MM.1S (cell line): ENCODE measurements around the gene HDAC5.

Experiments
- DNase-seq: peaks from one replicate; pipeline ENCODE4 v3.0.0-alpha.2; 2015
- H2AFZ ChIP-seq: fragments of 300-600 bp; sonication (generic); 2 replicates; pipeline ENCODE4 v1.6.0; 2016; ENCODE audit warnings: antibody characterized with exemption, low read length
- H3F3A ChIP-seq: fragments of 300-600 bp; sonication (generic); 2 replicates; pipeline ENCODE4 v1.6.1; 2016; ENCODE audit warnings: mild to moderate bottlenecking, antibody characterized with exemption, low read length, moderate library complexity, mixed read lengths; ENCODE audit not compliant: insufficient read depth
- H3K27ac ChIP-seq: fragments of 300-600 bp; sonication (generic); 2 replicates; pipeline ENCODE4 v1.5.1; 2016; ENCODE audit warnings: mild to moderate bottlenecking, low read length
- H3K27me3 ChIP-seq: fragments of 300-600 bp; sonication (generic); replicated peaks from 2 replicates; pipeline ENCODE4 v1.6.0; 2016; ENCODE audit warnings: low read length; ENCODE audit not compliant: insufficient read depth
- H3K36me3 ChIP-seq: fragments of 300-600 bp; sonication (generic); replicated peaks from 2 replicates; pipeline ENCODE4 v1.6.1; 2016; ENCODE audit warnings: mild to moderate bottlenecking, low read length, mixed read lengths; ENCODE audit not compliant: insufficient read depth
- H3K4me1 ChIP-seq: fragments of 300-600 bp; sonication (generic); 2 replicates; pipeline ENCODE4 v1.6.1; 2016; ENCODE audit warnings: low read length, mixed read lengths
- H3K4me2 ChIP-seq: fragments of 300-600 bp; sonication (generic); 2 replicates; pipeline ENCODE4 v1.6.0; 2016; ENCODE audit warnings: low read depth, low read length
- H3K4me3 ChIP-seq: fragments of 300-600 bp; sonication (generic); 2 replicates; pipeline ENCODE4 v1.5.1; 2016; ENCODE audit warnings: low read length, mixed read lengths
- H3K79me2 ChIP-seq: fragments of 300-600 bp; sonication (generic); 2 replicates; pipeline ENCODE4 v1.6.1; 2016; ENCODE audit warnings: mixed run types, low read length, mixed read lengths
- H3K9ac ChIP-seq: fragments of 300-600 bp; sonication (generic); 2 replicates; pipeline ENCODE4 v1.6.1; 2016; ENCODE audit warnings: low read length, mixed read lengths
- H3K9me2 ChIP-seq: fragments of 300-600 bp; sonication (generic); replicated peaks from 2 replicates; pipeline ENCODE4 v1.6.1; 2016; ENCODE audit warnings: mild to moderate bottlenecking, low read length, mixed read lengths; ENCODE audit not compliant: insufficient read depth
- H3K9me3 ChIP-seq: fragments of 300-600 bp; sonication (generic); replicated peaks from 2 replicates; pipeline ENCODE4 v1.6.1; 2016; ENCODE audit warnings: mild to moderate bottlenecking, low read length, mixed read lengths; ENCODE audit not compliant: insufficient read depth
- H4K20me1 ChIP-seq: fragments of 300-600 bp; sonication (generic); 2 replicates; pipeline ENCODE4 v1.6.1; 2016; ENCODE audit warnings: mild to moderate bottlenecking, low read length, moderate library complexity, mixed read lengths; ENCODE audit not compliant: insufficient read depth
- CTCF ChIP-seq: fragments of 300-600 bp; sonication (generic); IDR thresholded peaks from 2 replicates; pipeline ENCODE4 v1.5.1; 2016; ENCODE audit warnings: antibody characterized with exemption, low read length, mixed read lengths
- EZH2 ChIP-seq: fragments of 300-600 bp; sonication (generic); optimal IDR thresholded peaks from 2 replicates; pipeline ENCODE3; 2017; ENCODE audit warnings: low read depth, mild to moderate bottlenecking, antibody characterized with exemption, low read length, mixed read lengths
- EZH2phosphoT487 ChIP-seq: fragments of 300-600 bp; sonication (generic); IDR thresholded peaks from 2 replicates; pipeline ENCODE4 v1.6.1; 2018; ENCODE audit warnings: antibody characterized with exemption, low read length

Gene HDAC5

GRCh38 chr17:44117351-44117750 is 6.1 kb downstream of the HDAC5 start:
- Histone ChIP-seq H4K20me1 (no peaks in the 10 kb centered on the region; the same call in 1 of the 2 replicates), H3K4me1 (peaks cover 7% of the 10 kb centered on the region; the same call in 1 of the 2 replicates), H3K36me3 (no peaks in the 10 kb centered on the region), H3K4me3 (no peak overlapping the region), H3K4me2 (no peak overlapping the region), H3K9me2 (no peaks in the 10 kb centered on the region), H3K27ac (no peak overlapping the region), H3F3A (no peaks in the 10 kb centered on the region), H3K79me2 (peaks cover 87% of the 10 kb centered on the region), H3K9ac (no peak overlapping the region), H3K9me3 (no peaks in the 10 kb centered on the region), H2AFZ (no peak overlapping the region), H3K27me3 (no peaks in the 10 kb centered on the region)
- TF ChIP-seq CTCF, result no peak
- TF ChIP-seq EZH2, result no peak
- no peak for TF ChIP-seq EZH2phosphoT487
- DNase-seq, result no peak

GRCh38 chr17:44115585-44116415 is 7.6 kb downstream of the HDAC5 start:
- TF ChIP-seq EZH2phosphoT487 (no peak), EZH2 (no peak), CTCF (peak; percentile 78)
- Histone ChIP-seq H3K4me2 (no peak overlapping the region), H2AFZ (no peak overlapping the region), H3K36me3 (no peaks in the 10 kb centered on the region), H3K4me3 (no peak overlapping the region), H3K4me1 (peaks cover 11% of the 10 kb centered on the region), H3K27me3 (no peaks in the 10 kb centered on the region), H3K27ac (no peak overlapping the region), H3K9me2 (no peaks in the 10 kb centered on the region), H3K79me2 (peaks cover 87% of the 10 kb centered on the region), H3K9ac (no peak overlapping the region), H4K20me1 (no peaks in the 10 kb centered on the region; the same call in 1 of the 2 replicates), H3F3A (no peaks in the 10 kb centered on the region), H3K9me3 (no peaks in the 10 kb centered on the region)
- peak; percentile 16 for DNase-seq

GRCh38 chr17:44113868-44114840 is 9.3 kb downstream of the HDAC5 start:
- Histone ChIP-seq H3K4me3 (no peak overlapping the region), H3K4me1 (peaks cover 18% of the 10 kb centered on the region), H3F3A (no peaks in the 10 kb centered on the region), H2AFZ (no peak overlapping the region), H3K79me2 (peaks cover 87% of the 10 kb centered on the region), H3K27ac (no peak overlapping the region), H3K36me3 (no peaks in the 10 kb centered on the region), H4K20me1 (no peaks in the 10 kb centered on the region; the same call in 1 of the 2 replicates), H3K9me2 (no peaks in the 10 kb centered on the region), H3K9me3 (no peaks in the 10 kb centered on the region), H3K27me3 (no peaks in the 10 kb centered on the region), H3K9ac (no peak overlapping the region), H3K4me2 (no peak overlapping the region)
- TF ChIP-seq EZH2phosphoT487 (no peak), EZH2 (no peak), CTCF (no peak)
- DNase-seq, result no peak
